Fibroblast of pulmonary artery (primary cell): ENCODE data around the gene ZKSCAN1.
A peak's percentile ranks its signal among the peaks of the same experiment; 100 is the strongest.
"Not testable (repeated sequence)": the region's sequence is repeated elsewhere in the genome, so short reads cannot be mapped to it uniquely, and the experiment has no call there.

Experiments
- DNase-seq: peaks from one replicate; pipeline ENCODE4 v3.0.0-alpha.2; 2010; ENCODE audit warnings: low read depth
- H3K4me3 ChIP-seq: replicated peaks from 2 replicates; pipeline ENCODE4 v1.5.1; 2011; ENCODE audit warnings: low read depth, mild to moderate bottlenecking, control low read depth, low read length, moderate library complexity
- TF ChIP-seq, protein P1 (sequence below): IDR thresholded peaks from 2 replicates; pipeline ENCODE4 v1.5.1; 2011; ENCODE audit warnings: mild to moderate bottlenecking, control low read depth, low read length, inconsistent platforms; ENCODE audit errors: missing control alignments

ZKSCAN1 gene

DNA sequence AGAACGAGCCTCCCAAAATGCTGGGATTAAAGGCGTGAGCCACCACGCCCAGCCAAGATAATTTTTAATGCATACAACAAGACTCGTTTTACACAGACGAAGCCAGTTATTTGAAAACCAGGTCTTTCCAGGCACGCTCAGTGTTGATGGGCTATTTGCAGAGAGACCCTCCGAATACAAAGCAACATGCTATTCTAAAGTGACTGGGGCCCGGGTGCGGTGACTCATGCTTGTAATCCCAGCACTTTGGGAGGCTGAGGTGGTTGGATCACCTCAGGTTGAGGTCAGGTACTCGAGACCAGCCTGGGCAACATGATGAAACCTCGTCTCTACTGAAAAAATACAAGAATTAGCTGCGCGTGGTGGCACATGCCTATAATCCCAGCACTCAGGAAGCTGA is 38.8 kb upstream of the ZKSCAN1 start:
- TF ChIP-seq, protein P1, sequence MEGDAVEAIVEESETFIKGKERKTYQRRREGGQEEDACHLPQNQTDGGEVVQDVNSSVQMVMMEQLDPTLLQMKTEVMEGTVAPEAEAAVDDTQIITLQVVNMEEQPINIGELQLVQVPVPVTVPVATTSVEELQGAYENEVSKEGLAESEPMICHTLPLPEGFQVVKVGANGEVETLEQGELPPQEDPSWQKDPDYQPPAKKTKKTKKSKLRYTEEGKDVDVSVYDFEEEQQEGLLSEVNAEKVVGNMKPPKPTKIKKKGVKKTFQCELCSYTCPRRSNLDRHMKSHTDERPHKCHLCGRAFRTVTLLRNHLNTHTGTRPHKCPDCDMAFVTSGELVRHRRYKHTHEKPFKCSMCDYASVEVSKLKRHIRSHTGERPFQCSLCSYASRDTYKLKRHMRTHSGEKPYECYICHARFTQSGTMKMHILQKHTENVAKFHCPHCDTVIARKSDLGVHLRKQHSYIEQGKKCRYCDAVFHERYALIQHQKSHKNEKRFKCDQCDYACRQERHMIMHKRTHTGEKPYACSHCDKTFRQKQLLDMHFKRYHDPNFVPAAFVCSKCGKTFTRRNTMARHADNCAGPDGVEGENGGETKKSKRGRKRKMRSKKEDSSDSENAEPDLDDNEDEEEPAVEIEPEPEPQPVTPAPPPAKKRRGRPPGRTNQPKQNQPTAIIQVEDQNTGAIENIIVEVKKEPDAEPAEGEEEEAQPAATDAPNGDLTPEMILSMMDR, result no peak

GRCh38 chr7:99979814-99980225 is 35.6 kb upstream of the ZKSCAN1 start:
- not testable (repeated sequence) for DNase-seq, H3K4me3 ChIP-seq
- TF ChIP-seq, protein P1, result peak; percentile 36

More for the DNA sequence above, 38.8 kb upstream of the ZKSCAN1 start:
- H3K4me3 ChIP-seq, result no peak overlapping the region
- no peak for DNase-seq

DNA sequence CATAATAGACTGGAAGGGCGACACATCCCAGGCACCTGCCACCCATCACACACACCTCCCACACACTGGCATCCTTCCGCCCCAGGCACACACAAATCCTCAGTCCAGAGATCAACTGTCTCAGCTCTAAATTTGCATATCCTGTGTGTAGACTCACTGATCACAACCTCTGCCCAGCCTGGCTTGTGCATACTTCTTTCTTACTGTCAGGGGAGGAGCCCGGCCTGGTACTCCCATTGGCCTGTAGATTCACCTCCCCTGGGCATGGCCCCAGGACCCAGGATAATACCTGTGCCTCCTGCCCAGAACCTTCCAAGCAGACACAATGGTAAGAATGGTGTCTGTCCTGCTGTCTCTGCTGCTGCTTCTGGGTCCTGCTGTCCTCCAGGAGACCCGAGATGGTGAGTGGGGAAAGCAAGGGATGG is 34.9 kb upstream of the ZKSCAN1 start:
- DNase-seq, H3K4me3 ChIP-seq: not testable (repeated sequence)

- H3K4me3 ChIP-seq, DNase-seq: not testable (repeated sequence)
Measured at GRCh38 chr7:99981066-99981465, 34.3 kb upstream of the ZKSCAN1 start.

- H3K4me3 ChIP-seq, result no peak overlapping the region
- no peak for DNase-seq
- TF ChIP-seq, protein P1, result no peak
Measured at GRCh38 chr7:99984593-99984992, 30.8 kb upstream of the ZKSCAN1 start.

DNA sequence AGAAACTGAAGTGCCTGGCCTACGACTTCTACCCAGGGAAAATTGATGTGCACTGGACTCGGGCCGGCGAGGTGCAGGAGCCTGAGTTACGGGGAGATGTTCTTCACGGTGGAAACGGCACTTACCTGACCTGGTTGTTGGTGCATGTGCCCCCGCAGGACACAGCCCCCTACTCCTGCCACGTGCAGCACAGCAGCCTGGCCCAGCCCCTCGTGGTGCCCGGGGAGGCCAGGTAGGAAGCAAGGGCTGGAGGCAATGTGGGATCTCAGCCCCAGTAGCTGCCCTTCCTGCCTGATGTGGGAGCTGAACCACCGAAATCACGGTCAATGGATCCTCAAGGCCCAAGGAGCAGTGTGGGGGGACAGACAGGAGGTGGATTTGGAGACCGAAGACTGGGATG is 28.1 kb upstream of the ZKSCAN1 start:
- not testable (repeated sequence) for DNase-seq, H3K4me3 ChIP-seq

- TF ChIP-seq, protein P1, result no peak
- no peak overlapping the region for H3K4me3 ChIP-seq
Measured at GRCh38 chr7:99987846-99988245, 27.6 kb upstream of the ZKSCAN1 start.

DNA sequence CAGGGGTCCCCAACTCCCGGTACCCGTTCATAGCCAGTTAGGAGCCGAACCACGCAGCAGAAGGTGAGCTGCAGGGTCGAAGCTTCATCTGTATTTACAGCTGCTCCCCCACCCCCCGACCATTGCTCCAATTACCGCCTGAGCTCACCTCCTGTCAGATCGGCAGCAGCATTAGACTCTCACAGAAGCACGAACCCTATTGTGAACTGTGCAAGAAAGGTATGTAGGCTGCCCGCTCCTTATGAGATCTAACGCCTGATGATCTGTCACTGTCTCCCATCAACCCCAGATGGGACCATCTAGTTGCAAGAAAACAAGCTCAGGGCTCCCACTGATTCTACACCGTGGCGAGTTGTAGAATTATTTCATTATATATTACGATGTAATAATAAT is 24.9 kb upstream of the ZKSCAN1 start:
- peak overlapping the region; percentile 34 for H3K4me3 ChIP-seq
- DNase-seq, result no peak
- TF ChIP-seq, protein P1, result no peak

More at GRCh38 chr7:99987846-99988245, 27.6 kb upstream of the ZKSCAN1 start:
- no peak for DNase-seq

- not testable (repeated sequence) for DNase-seq, H3K4me3 ChIP-seq
Measured at GRCh38 chr7:99991543-99991942, 23.9 kb upstream of the ZKSCAN1 start.
